Occipital lobe (tissue), 2 donors: Measurements from ENCODE around the gene CTNNA3. TPM values are rescaled to one million over a fixed set of nuclear protein-coding genes. Genes with fewer than 3 reads are reported as not detected.
A peak's percentile ranks its signal among the peaks of the same experiment; 100 is the strongest.

Experiments
- DNase-seq: peaks from one replicate; lab custom pipeline; 2025; lab: John Stamatoyannopoulos, UW
- total RNA-seq: library from RNA; depleted of rRNA; stranded (reverse); fragments of >200 nt; gene quantifications from one replicate; pipeline ENCODE4 v1.2.3, GENCODE V29; 2014

The CTNNA3 gene
- total RNA-seq, 1 donor from 2014 or later, result 1.7 TPM

GRCh38 chr10:66555061-66555460 lies 1140.9 kb downstream of the CTNNA3 start:
- DNase-seq, result no peak

- DNase-seq, result no peak
Measured at GRCh38 chr10:66552331-66552730, 1143.7 kb downstream of the CTNNA3 start.

GRCh38 chr10:66550351-66550750 lies 1145.6 kb downstream of the CTNNA3 start:
- no peak for DNase-seq

GRCh38 chr10:66538908-66539307 lies 1157.1 kb downstream of the CTNNA3 start:
- no peak for DNase-seq

GRCh38 chr10:66538371-66538770 lies 1157.6 kb downstream of the CTNNA3 start:
- no peak for DNase-seq

GRCh38 chr10:66537186-66537585 lies 1158.8 kb downstream of the CTNNA3 start:
- DNase-seq, result no peak

GRCh38 chr10:66535439-66535838 lies 1160.6 kb downstream of the CTNNA3 start:
- DNase-seq, result no peak

- DNase-seq, result no peak
Measured at GRCh38 chr10:66534866-66535265, 1161.1 kb downstream of the CTNNA3 start.

- no peak for DNase-seq
Measured at GRCh38 chr10:66521506-66521905, 1174.5 kb downstream of the CTNNA3 start.

GRCh38 chr10:66519616-66520015 lies 1176.4 kb downstream of the CTNNA3 start:
- DNase-seq, result no peak

GRCh38 chr10:66514666-66515065 lies 1181.3 kb downstream of the CTNNA3 start:
- no peak for DNase-seq

- DNase-seq, result no peak
Measured at GRCh38 chr10:66513504-66513903, 1182.5 kb downstream of the CTNNA3 start.

GRCh38 chr10:66505003-66505657 lies 1190.9 kb downstream of the CTNNA3 start:
- DNase-seq, result no peak

GRCh38 chr10:66501356-66501755 lies 1194.6 kb downstream of the CTNNA3 start:
- DNase-seq, result no peak

- no peak for DNase-seq
Measured at GRCh38 chr10:66483966-66484365, 1212.0 kb downstream of the CTNNA3 start.

GRCh38 chr10:66472156-66472555 lies 1223.8 kb downstream of the CTNNA3 start:
- DNase-seq, result no peak

- no peak for DNase-seq
Measured at GRCh38 chr10:66467042-66467441, 1229.0 kb downstream of the CTNNA3 start.

GRCh38 chr10:66466622-66467021 lies 1229.4 kb downstream of the CTNNA3 start:
- DNase-seq, result no peak

GRCh38 chr10:66463611-66464010 lies 1232.4 kb downstream of the CTNNA3 start:
- no peak for DNase-seq

GRCh38 chr10:66457629-66458028 lies 1238.4 kb downstream of the CTNNA3 start:
- DNase-seq, result peak; percentile 27

GRCh38 chr10:66455304-66455703 lies 1240.7 kb downstream of the CTNNA3 start:
- DNase-seq, result no peak

- DNase-seq, result no peak
Measured at GRCh38 chr10:66440568-66440967, 1255.4 kb downstream of the CTNNA3 start.

GRCh38 chr10:66414943-66415342 lies 1281.1 kb downstream of the CTNNA3 start:
- DNase-seq, result no peak

- no peak for DNase-seq
Measured at GRCh38 chr10:66405566-66405965, 1290.4 kb downstream of the CTNNA3 start.
